ENCODE measurements around the gene CORO7.

DNA sequence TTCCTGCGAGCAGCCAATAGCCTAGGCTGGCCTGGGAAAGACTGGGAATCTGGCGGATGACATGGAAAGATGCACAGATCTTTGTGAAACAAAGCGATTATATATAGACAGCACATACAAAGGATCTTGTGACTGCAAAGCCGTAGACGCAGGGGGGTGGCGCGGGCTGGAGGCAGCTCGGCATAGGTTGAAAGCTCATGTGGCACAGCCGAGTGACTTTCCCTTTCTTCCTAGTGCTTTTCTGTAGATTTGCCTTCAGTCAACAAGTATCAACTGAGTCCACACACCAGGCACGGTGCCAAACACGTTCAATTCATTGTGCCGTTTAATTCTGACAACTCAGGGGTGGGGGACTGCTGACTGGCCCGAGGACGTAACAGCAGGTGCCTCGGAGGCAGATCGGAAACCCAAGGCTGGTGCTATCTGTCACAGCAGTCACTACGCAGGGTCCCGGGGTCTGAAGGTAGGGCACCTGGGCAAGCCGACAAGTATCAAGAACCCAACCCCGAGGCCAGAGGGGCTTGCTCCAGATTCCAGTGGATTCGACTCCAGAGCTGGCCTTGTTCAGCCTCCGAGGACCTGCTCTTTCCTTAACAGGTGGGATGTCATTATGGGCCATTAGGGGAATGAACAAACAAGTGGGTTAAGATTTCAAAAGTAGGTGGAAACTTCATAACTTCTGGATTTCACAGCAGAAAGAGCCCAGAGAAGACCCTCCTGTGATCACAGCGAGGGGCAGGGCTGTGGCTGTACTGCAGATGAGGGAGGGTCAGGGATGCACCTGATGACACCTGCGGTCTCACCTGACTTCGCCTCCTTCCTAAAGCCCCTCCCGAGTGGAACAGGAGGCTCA is 71.2 kb downstream of the CORO7 start:
- no peak for TF ChIP-seq GATA2 (IDR thresholded peaks at IDR 0.05; ENCODE audit: low read depth, low read length)
- TF ChIP-seq GATA3 (IDR thresholded peaks at IDR 0.05; ENCODE audit: low read depth, low read length): no peak

Data from SH-SY5Y (cell line).